ENCODE measurements around the gene RAB33A.

DNA sequence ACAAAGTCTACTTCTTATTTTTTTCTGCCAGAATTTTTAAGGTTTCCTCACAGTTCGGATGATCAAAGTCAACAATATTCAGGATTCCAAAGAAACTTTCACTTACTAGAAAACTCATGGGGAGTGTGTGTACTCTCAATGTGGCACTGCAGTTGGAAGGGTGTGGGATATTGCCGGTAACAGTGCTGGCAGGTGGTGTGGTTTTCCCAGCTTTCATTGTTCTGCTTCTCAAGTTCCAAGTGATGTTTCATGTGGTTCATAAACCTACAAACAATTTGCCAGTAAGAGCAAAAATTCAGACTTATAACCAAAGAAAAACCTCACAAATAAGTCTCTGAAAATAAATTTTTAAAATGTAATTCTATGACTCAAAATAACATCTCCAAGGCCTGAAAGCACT is 57.1 kb downstream of the RAB33A start:
- TF ChIP-seq CTCF (conservative IDR thresholded peaks at IDR 0.05) = no peak
- no peak for TF ChIP-seq ZFX (IDR thresholded peaks at IDR 0.05)

Measured in C4-2B (cell line).